ENCODE data around the gene SMPDL3A. TPM values are rescaled to one million over a fixed set of nuclear protein-coding genes. Genes with fewer than 3 reads are reported as not detected.

The SMPDL3A gene
- total and polyA plus RNA-seq, 2 of the 8 experiments (the other 6 are each of a cell fraction or from before 2014, with no cell fraction given): 3.5 to 3.9 TPM

- Histone ChIP-seq H3K23ac (ENCODE audit: insufficient read length) (no peak overlapping the region), H3K23me2 (ENCODE audit: low read depth, low read length) (no peaks in the 10 kb centered on the region), H2AFZ (ENCODE audit: low read length) (no peak overlapping the region), H3K56ac (replicated peaks; ENCODE audit: insufficient read length, low read depth, low read length) (no peak overlapping the region), H4K8ac (ENCODE audit: extremely low read depth, insufficient read depth, low read length) (no peak overlapping the region), H3K4me2 (ENCODE audit: insufficient read depth in 1 of 2, low read depth in 2 of 2, low read length in 2 of 2) (no peak overlapping the region), H3K14ac (ENCODE audit: insufficient read length) (no peak overlapping the region), H2BK120ac (replicated peaks; ENCODE audit: low read depth, low read length) (no peak overlapping the region), H4K91ac (replicated peaks; ENCODE audit: insufficient read length, low read length) (no peak overlapping the region), H3K4me3 (ENCODE audit: extremely low read depth in 1 of 4, insufficient read depth in 2 of 4, low read depth in 3 of 4, low read length in 4 of 4) (no peak overlapping the region), H3K9me3 (ENCODE audit: insufficient read depth in 2 of 2, low read depth in 1 of 2, low read length in 1 of 2) (no peaks in the 10 kb centered on the region), H3K18ac (ENCODE audit: extremely low read depth, low read length) (no peak overlapping the region), H4K5ac (ENCODE audit: insufficient read length, low read depth, low read length) (no peak overlapping the region), H3K79me2 (ENCODE audit: control insufficient read depth in 1 of 2, insufficient read depth in 2 of 2, low read length in 2 of 2) (no peaks in the 10 kb centered on the region), H3K27me3 (replicated peaks in 1 of 4; ENCODE audit: control insufficient read depth in 3 of 4, extremely low read depth in 1 of 4, insufficient read depth in 3 of 4, low read length in 3 of 4) (no peaks in the 10 kb centered on the region), H3K27ac (ENCODE audit: low read depth, low read length) (no peak overlapping the region), H2BK5ac (ENCODE audit: low read depth, low read length) (no peak overlapping the region), H3K36me3 (ENCODE audit: control insufficient read depth in 2 of 4, insufficient read depth in 4 of 4, low read length in 3 of 4) (no peaks in the 10 kb centered on the region), H2BK20ac (ENCODE audit: low read length) (no peak overlapping the region), H2BK12ac (ENCODE audit: low read depth, low read length) (no peak overlapping the region), H3K79me1 (ENCODE audit: low read depth, low read length) (no peaks in the 10 kb centered on the region), H2AK5ac (ENCODE audit: low read depth, low read length) (no peak overlapping the region), H2BK15ac (ENCODE audit: low read length) (no peak overlapping the region), H4K20me1 (replicated peaks in 1 of 2; ENCODE audit: control insufficient read depth in 1 of 2, insufficient read depth in 2 of 2, low read length in 2 of 2) (no peaks in the 10 kb centered on the region), H3K4ac (replicated peaks; ENCODE audit: insufficient read length, low read depth, low read length) (no peak overlapping the region), H3K4me1 (replicated peaks in 1 of 4; ENCODE audit: control insufficient read depth in 3 of 4, insufficient read depth in 4 of 4, low read length in 3 of 4) (no peaks in the 10 kb centered on the region), H3K9ac (replicated peaks in 1 of 4; ENCODE audit: extremely low read depth in 1 of 4, low read depth in 3 of 4, low read length in 3 of 4) (no peak overlapping the region)
- DNase-seq (ENCODE audit: low read depth in 1 of 2, low spot score in 2 of 2): no peak
- TF ChIP-seq BRCA1 (IDR thresholded peaks at IDR 0.05; ENCODE audit: low read depth, low read length): no peak
- TF ChIP-seq, protein P1, sequence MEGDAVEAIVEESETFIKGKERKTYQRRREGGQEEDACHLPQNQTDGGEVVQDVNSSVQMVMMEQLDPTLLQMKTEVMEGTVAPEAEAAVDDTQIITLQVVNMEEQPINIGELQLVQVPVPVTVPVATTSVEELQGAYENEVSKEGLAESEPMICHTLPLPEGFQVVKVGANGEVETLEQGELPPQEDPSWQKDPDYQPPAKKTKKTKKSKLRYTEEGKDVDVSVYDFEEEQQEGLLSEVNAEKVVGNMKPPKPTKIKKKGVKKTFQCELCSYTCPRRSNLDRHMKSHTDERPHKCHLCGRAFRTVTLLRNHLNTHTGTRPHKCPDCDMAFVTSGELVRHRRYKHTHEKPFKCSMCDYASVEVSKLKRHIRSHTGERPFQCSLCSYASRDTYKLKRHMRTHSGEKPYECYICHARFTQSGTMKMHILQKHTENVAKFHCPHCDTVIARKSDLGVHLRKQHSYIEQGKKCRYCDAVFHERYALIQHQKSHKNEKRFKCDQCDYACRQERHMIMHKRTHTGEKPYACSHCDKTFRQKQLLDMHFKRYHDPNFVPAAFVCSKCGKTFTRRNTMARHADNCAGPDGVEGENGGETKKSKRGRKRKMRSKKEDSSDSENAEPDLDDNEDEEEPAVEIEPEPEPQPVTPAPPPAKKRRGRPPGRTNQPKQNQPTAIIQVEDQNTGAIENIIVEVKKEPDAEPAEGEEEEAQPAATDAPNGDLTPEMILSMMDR (IDR thresholded peaks at IDR 0.05; ENCODE audit: control extremely low read depth in 1 of 3, insufficient read depth in 1 of 3, low read depth in 1 of 3, low read length in 3 of 3): peak in 2 of 3 experiments; percentile 32 to 36; a peak in 3 of 4 replicates
- TF ChIP-seq RAD21 (IDR thresholded peaks at IDR 0.05 in 1 of 2, conservative IDR thresholded peaks at IDR 0.05 in 1 of 2; ENCODE audit: low read depth in 2 of 2, low read length in 2 of 2): peak; percentile 44 to 52
- 72% methylated on average over 1 of the region's 1 CpG; no CpG with 5 or more reads in 1 of the 2 experiments for WGBS, 2 experiments (ENCODE audit: extremely low coverage in 1 of 2, insufficient coverage in 1 of 2, insufficient read length in 1 of 2, insufficient replicate concordance in 2 of 2, low coverage in 1 of 2, low lambda C conversion rate in 2 of 2, missing lambda C conversion rate in 1 of 2)
- ChIA-PET POLR2A (ENCODE audit: partially characterized antibody) (interaction anchor here (0.5 to 1.1 kb wide), 2 partner anchors 10 to 16 kb away, joined by 5 to 6 read pairs; no protein-coding TSS in a partner anchor), CTCF (ENCODE audit: partially characterized antibody) (interaction anchor here (0.6 to 1.3 kb wide), 8 partner anchors 9 to 279 kb away, joined by 3 to 10 read pairs (median 4); partner anchors contain the start of genes FABP7 and SMPDL3A)
- FAIRE-seq: no peak
Measured at GRCh38 chr6:122770835-122771601, 18.0 kb upstream of the SMPDL3A start.

All from H1 (cell line).